NCI-H2196 (cell line): ENCODE measurements around the gene CRK.

Experiments used
- DNase-seq: peaks from one replicate; lab custom pipeline; 2025; ENCODE audit not compliant: unreplicated experiment; lab: John Stamatoyannopoulos, UW

Gene CRK

DNA sequence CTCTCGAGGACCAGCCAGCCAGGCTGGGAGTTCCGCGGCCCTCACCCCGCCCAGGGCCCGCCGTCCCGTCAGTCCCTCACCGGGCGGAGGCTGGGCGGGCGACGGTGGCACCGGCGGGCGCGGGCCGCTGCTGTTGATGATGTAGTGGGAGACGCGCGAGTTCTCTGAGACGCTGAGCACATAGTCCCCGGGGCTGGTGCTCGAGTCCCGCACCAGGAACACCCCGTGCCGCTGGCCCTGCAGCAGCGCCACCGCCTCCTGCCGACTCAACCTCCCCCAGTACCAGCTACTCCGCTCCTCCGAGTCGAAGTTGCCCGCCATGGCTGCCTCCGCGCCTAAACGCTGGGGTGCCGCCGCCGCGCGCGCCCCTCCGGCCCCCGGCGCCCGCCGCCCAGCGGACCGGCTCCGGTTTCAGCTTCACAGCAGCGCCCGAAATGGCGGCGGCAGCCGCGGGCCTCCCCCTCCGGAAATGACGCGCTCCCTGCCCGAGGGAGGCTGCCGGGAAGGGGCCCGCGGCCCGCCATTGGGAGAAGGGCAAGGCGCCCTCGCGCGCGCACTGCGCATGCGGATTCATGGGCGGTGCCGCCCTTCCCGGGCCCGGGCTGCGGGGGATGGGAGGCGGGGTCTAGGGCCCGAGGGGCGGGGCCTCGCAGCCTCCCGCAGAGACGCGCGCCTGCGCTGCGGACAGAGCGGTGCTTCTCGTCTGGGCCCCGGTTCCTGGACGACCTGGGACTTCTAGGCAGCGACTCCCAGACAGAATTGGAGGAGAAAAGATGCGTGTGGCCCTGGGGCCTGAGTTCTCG, at the start of gene CRK:
CRK (minus strand) TSS at position 436 of the 803 bp plus-strand sequence; CDS start at position 321, 115 bp downstream.
- peak; percentile 88 for DNase-seq

DNA sequence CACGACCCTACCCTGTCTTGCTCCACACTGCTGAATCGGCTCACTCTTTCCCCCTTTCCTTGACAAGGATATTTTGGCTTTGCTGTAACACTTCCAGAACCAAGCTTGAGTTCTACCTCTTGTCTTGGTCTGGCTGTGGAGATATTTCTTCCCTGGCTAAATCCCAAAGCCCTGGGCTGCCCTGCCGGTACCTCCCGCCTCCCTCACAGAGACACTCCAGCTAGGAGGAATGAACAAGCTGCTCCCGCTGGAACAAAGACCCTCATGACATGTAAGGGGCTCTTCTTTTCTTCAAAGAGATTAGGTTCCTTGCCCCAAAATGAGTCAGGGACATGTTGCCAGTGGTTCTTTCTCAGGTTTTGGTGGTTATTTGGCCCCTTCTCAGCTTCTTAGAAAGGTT, 49.6 kb upstream of the CRK start:
- no peak for DNase-seq

DNA sequence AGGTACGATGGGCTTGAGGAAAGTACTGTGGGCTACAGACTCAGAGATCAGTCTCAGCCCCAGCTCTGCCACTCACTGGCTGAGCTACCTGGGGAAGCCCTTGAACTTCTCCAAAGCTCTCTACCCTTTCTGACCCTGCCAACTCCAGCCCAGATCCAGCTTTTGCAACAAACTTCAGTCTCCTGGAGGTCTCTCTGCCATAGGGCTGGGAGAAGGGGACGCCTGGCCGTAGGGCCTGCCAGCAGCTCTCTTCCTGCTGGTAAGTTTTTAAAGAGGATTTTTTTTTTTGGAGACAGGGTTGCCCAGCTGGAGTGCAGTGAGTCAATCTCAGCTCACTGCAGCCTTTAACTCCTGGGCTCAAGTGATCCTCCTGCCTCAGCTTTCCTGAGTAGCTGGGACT, 48.8 kb upstream of the CRK start:
- no peak for DNase-seq

DNA sequence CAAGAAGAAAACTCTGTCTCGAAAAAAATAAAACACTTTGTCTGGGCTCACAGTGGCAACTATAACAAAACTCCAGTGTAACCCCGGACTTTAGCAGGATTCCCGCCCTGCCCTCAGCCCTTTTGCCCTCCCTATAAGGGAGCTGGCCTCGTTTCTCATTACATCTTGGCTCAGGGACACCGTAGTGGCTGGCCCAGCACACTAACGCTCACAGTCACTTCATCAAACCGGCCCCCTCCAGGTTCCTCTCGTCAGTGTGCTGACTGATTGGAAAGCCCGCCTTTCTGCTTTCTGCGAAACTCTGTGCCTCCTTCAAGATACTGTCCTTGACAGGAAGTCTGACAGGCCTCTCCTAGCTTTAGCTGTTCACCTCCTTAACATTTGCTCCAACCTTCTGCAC, 47.7 kb upstream of the CRK start:
- DNase-seq, result no peak

DNA sequence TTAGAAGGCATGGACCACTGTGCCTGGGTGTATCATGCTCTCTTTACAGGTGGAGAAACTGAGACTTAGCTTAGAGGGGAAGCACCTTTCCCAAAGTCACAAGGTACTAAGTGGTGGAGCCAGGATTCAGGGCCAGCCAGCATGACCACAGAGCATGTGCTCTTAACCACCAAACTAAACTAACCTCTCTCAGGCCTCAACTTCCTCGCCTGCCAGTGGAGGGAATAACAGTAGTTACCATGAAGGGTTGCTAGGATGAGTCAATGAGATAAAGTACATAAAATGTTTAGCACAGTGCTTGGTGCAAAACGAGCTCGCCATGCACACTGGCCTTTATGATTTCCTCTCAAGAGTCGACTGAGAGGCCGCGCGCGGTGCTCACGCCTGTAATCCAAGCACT, 42.8 kb upstream of the CRK start:
- no peak for DNase-seq

DNA sequence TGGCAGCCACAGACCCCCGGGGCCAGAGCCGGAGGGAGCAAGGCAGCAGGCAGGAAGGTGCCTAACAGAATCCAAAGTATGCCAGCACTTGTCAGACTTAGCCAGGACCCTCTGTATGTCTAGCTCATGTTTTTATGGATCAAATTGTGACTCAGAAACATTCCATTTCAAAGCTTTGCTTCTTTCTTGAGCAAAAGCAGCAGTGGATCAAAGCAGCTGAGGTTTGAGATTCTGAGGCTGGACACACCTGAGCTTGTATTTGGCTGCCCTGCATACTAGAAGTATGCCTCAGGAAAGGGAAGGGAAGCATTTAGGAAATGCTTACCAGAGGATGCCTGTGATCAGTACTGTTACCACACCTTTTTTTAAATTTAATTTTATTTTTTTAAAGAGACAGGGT, 42.2 kb upstream of the CRK start:
- no peak for DNase-seq

DNA sequence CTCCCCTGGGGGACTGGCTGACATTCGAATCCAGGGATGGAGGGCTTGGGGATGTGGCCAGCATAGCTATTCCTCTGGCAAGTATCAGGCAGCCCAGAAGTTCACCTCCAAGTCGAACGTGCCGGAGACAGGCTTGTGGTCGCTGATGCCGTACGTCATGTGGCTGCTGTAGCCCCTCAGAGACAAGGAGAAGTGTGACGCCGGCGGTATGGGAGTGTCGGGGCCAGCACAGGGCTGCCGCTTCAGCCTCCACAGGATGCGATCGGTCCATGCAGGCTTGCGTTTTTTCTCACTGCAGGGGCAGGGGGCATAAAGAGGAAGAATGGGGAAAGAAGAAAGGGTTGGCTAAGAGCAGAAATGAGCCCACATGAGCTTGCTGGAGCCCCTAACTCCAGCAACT, 41.8 kb upstream of the CRK start:
- no peak for DNase-seq

DNA sequence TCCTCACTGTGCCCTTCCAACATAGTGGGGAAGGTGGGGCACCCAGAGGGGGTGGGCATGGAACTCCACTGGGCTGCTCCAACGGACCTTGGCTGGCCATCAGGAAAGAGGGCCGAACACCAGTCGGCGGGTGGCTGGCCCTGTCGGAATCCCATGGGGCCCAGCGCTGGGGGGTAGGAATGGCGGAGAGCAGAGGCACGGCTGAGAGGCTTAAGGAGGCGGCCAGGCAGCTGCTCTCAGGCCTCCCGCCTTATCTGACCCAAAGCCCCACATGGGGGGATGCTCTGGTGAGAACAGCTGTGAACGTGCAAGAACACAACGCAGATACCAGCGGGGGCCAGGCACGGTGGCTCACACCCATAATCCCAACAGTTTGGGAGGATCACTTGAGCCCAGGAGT, 40.8 kb upstream of the CRK start:
- no peak for DNase-seq

DNA sequence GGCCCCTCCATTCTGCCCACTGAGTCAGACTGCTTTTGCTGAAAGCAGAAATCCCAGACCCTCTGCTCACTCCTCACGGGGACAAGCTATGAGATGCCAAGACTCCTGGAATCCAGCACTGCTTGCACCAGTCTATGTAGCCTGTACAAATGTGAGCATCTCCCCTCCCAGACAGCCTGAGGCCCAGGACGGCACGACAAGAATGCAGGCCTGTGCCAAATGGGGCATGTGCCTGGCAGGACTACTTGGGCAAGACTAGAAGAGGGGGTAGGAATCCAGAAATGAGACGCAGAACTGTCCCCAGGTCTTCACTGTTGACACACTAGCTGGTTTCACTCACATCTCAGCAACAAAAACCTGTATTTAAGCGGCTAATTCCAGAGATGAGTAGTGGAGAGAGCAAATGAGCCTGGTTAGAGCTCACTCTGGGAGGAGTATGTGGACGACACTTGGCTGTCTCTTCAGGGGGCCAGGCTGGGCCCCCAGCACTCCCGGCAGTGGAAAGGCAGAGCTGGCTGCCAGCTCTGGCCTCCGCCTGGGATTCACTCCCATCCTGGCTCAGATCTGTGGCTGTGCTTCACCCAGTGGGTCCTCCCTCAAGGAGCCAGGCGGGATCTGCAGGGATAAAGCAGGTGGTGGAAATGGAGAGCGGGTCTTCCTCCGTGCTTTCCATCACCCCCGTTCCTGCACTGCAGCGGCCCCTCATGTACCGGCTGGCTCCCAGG, 39.4 kb upstream of the CRK start:
- no peak for DNase-seq

DNA sequence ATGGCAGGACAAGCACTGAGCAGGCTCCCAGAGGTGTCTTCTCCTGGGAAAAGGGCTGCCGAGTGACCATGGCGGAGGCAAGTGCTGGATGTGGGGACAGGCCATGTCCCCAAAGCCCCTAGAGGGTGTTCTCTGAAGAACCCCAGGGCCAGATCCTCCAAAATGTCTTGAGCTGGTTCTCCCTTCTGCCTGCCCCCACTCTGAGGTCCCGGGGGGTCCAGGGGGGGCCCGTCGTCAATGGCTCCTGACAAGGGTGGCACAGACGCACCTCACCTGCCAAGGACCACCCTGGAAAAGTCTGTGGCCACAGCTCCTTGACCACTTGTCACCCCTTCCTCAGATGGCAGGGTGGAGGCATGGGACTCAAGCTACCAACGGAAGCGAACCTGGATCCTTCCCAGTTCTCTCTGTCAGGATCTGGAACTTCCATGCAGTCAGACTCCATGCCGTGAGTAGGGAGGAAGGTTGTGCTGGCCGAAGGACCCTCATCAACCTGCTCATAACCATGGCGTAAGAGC, 38.8 kb upstream of the CRK start:
- no peak for DNase-seq

DNA sequence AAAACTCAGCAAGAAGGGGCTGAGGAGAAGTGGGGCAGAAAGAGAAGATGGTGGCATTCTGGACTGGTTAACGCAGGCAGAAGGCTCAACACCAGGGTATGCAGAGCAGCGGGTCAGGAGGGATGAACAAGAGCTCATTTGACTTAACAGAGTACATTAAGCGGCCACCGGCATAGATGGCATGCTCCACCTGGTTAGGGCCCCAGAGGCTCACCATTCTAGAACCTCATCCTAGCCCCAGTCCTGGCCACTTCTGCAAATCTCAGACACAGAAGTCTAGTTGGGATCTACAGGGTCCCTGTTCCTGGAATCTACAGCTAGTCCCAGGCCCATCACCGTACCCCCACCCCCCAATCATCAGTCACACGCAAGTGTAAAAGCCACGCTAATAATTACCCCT, 38.2 kb upstream of the CRK start:
- no peak for DNase-seq

DNA sequence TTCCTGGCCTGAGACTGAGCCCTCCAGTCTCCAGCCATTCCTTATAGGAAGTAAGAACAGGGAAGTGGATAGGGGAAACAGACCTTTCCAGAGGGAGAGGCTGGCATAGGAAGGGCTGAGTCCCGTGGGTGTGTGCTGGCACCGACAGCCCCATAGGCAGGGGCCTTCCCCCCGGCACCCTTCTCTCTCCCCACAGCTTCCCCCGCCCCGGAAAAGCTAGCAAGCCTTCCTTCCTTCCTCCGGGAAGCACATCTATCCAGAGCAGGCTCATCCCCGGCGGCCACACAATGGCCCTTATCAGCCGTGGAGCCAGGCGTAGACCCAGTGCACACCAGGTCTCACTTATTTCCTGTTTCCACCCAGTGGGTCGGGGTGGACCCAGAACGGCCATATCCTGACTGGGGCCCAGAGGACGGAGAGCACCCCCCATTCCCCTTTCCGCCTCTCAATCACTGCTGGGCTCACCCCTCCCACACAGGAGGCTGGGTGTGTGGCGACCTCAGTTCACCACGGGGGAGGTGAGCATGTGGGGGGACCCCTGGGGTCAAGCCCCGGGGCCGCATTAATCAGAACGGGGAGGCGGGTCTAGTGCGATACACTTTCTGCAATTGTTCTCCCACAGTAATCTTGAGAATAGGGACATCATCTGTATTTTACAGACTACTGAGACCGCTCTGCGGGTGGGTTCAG, 37.4 kb upstream of the CRK start:
- no peak for DNase-seq

DNA sequence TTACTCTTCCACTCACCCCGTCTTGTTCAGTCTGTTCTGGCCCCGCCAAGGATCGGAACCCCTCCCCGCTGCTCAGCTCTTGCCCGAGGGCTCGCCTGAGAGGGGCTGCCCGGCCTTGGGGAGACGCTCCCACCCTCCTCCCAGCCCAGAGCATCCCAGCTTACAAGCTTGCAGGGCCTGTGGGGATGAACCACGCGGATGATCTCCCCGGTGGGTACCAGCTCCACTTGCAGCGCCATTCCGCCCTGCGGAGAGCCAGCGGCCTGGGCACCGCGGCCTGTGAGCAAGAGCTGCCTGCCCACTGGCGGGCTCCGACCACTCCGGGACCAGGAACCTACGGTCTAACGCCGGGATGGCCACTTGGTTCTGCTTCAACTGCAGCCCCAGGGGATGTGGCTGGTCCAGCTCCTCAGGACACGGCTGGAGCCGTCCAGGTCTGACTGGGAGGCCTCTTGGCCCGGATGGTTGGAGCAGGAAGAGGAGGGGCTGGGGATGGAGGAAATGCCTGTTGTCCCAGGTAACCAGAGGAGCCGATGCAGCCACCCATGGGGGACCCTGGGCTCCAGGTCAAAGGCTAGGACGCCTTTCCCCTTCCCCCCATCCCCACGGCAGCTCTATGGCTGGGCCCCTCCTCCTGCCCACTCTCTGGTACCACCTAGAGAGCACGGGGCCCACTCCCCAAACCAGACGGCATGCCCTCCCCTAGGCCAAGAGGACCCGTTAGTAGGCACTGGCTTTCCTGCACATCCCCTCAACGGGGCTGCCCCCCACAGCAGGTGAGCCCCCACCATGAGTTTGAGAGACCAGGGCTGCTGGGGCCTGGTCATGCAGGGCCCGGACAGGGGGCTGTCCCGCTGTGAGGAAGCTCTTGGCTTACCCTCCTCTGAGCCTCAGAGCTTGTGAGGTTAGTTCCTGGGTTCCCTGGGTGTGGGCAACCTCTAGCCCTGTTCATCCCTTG, 36.5 kb upstream of the CRK start, which contains the start of gene MYO1C:
MYO1C (minus strand) TSS at position 438 of the 958 bp plus-strand sequence; CDS start at position 239, 199 bp downstream.
- no peak for DNase-seq

DNA sequence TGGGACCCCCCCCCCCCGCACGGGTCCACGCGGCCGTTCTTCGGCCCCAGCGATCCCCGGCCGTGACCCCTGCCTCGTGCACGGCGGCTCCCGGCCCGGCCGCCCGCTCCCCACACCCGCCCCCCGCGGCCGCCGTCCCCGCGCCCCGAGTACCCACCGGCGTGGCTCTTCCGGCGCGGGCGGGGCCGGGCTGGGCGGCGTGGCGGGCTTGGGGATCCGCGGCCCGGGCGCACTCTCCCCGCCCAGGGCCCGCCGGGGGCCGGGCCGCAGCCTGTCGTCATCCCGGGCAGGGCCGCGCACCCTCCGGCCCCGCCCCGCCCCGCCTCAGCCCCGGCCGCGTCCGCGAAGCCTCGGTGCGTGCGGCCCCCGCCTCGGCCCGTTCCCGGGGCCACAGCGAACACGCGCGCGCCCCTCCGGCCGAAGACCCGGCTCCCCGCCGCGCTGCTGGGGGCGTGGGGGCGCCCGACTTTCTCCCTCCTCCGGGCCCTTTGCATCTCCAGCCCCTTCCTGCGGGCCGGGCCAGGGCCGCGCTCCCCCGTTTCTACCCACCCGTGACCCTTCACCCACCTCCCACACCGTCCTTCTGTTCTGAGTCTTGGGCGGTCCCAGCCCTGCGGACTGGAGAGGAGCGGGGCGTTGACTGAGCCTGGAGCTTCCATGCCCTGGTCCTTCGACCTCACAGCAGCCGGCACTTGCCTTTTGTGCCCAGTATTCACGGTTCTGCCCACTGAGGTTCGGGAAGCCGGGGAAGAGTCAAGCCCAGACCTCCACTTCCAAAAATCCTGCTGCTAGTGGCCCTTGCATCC, 35.6 kb upstream of the CRK start:
- DNase-seq, result peak; percentile 39

DNA sequence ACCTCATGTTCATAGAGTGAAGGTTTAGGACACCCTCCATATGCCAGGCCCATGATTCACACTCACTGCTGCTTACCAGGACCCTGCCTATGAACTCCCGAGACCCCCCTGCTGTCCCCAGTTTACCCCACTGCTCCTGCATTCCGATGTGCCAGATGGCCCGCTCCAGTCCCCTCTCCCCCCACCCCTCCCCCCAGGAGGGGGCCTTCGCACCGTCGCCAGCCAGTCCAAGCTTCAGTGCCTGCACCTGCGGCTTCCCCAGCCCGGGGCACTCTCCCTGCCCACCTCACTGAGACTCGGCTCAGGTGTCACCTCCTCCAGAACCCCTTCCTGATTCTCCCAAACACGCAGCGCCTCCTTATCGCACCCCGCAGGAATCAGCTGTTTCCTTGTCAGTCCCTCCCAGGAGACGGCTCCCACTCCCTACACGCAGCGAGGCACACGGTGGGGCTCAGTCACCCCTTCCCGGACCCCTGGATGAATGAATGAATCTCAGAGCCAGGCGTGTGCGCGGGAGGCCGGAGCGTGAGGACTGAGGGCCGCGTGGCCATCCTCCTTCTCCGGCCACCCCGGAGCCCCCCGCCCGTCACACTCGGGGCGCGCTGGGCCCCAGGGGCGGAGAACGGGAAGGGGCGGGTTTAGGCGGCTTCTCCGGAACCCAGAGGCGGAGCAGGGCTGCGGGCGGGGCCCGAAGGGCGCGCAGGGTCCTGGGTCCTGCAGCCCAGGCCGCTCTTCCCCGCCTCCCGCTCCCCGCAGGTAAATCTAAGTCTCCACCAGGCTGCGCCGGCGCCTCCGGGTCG, 34.8 kb upstream of the CRK start:
- DNase-seq, result peak; percentile 15

DNA sequence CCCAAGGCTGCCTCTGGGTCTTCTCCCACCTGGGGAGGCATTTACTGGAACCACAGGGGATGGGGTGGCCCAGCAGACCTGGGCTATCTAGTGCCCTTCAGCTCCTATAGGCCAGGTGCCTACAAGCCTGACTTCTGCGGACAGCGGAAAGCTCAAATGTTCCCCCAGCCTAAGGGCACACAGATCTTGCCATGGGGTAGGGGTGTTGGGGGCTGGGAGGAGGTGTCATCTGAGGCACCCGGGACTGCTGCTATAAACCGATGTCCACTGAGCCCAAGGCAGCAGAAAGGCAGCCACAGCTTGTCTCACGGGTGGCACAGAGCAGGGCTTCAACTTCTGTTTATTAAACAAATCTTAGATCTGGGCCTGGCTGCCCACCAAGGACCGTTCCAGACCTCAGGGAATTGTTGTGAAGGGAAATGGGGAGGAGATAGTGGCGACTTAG, 32.8 kb upstream of the CRK start:
- DNase-seq, result no peak

DNA sequence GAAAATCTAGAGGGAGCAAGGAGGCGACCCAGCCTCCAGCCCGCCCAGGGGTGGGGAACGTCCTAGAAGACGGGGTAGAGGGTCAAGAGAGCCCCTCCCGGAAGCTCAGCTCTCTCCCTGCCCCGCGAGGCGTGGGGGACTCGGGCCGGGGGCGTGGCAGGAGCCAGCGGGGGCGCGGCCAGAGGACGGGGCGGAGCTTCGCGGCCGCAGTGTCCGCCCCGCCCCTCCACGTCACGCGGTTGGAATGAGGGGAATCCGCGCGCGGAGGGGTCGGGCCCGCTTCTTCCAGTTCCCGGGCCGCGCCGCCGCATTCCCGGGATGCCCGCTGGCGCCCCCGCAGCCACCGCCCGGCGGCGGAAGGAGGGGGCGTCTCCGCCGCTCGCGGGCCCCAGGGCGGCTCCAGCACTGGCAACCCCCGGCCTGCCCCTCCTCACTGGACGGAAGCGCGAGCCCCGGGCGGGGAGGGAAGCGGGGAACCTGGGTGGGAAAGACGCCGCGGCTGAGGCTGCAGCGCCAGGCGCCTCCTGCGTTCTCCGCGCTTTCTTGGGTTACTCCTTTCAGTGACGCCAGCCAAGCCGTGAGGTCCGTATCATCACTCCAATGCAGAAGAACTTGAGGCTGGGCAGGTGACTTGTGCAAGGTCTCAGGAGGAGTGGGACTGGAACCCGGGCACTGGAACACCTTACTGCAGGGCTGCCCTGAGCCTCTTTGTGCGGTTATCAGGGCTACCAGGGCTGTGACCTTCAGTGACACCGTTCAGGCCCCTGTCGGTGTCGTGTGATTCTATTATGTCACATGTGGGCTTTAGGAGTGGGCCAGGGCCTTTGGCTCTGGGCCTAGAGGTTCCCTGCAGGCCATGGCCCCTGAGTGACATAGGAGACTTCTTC, 32.1 kb upstream of the CRK start:
- DNase-seq, result peak; percentile 58
